ENCODE data around the gene FNDC3B. TPM values are rescaled to one million over a fixed set of nuclear protein-coding genes. Genes with fewer than 3 reads are reported as not detected.
A peak's percentile ranks its signal among the peaks of the same experiment; 100 is the strongest.

FNDC3B gene
- total RNA-seq, 2 donors from 2014 or later: 17.6 to 17.9 TPM

DNA sequence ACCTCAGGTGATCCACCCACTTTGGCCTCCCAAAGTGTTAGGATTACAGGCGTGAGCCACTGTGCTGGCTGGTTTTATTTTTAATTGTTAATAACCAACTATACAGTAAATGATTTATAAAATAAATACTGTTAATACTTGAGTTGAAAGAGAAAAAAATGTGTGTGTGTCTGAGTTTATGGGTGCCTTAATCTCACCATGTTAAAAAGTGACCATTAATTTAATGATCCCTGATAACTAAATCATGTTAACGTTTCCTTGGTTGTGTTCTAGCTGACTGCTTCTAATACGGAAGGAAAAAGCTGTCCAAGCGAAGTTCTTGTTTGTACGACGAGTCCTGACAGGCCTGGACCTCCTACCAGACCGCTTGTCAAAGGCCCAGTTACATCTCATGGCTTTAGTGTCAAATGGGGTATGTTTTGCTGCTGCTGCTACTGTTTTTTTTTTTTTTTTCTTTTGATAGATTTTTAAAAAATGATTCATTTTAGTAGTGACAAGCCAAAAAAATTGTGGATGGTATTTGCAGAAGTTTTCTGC is 295.4 kb downstream of the FNDC3B start:
- Mint-ChIP-seq H3K4me3 (no peak overlapping the region), H3K36me3 (ENCODE audit: low read depth) (peaks cover 45% of the 10 kb centered on the region), H3K27ac (no peak overlapping the region), H3K9me3 (no peaks in the 10 kb centered on the region), H3K27me3 (no peaks in the 10 kb centered on the region), H3K4me1 (no peaks in the 10 kb centered on the region)
- ATAC-seq (replicated peaks): no peak

DNA sequence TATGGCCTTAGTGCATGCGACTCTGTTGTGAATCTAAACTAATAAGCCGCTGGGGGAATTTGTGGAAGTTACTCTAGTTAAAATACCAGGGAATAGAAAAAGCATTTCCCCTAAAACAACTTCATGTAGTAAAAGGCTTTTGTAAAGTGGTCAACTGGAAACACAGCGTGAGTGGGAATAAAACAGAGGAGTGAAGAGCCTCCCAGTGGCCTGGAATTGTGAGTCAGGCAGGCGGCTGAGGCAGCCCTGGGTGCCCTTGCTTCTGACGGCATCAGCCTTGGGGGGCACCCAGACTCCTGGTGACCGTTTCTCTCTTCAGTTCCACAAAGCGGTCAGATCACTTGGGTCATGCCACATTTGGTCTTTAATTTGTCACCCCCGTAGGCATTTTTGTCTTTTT is 300.5 kb downstream of the FNDC3B start:
- Mint-ChIP-seq H3K27me3 (no peaks in the 10 kb centered on the region), H3K9me3 (no peaks in the 10 kb centered on the region), H3K36me3 (ENCODE audit: low read depth) (peaks cover 57% of the 10 kb centered on the region), H3K4me3 (no peak overlapping the region), H3K4me1 (no peaks in the 10 kb centered on the region), H3K27ac (no peak overlapping the region)
- no peak for ATAC-seq (replicated peaks)

DNA sequence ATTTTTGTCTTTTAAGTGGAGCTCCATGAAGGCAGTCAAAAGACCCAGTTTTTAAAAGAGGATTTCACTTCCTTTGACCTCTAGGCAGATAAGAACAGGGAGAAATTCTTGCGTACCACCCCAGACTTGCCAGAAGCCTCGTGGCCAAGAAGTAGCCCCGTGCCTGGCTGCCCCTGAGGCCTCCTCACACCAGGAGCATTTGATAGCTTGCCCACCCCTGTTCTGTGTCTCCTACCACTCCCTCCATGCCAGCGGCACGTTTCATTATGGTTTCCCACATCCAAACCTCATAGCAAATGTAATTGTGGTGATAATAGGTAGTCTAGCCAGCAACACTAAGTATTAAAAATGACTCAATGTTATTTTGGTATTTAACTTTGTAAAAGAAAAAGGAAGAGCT is 301.2 kb downstream of the FNDC3B start:
- H3K27ac Mint-ChIP-seq: no peak overlapping the region
- no peaks in the 10 kb centered on the region for H3K4me1 Mint-ChIP-seq
- no peak for ATAC-seq (replicated peaks)
- H3K9me3 Mint-ChIP-seq: no peaks in the 10 kb centered on the region
- H3K36me3 Mint-ChIP-seq (ENCODE audit: low read depth): peaks cover 64% of the 10 kb centered on the region
- H3K27me3 Mint-ChIP-seq: no peaks in the 10 kb centered on the region
- no peak overlapping the region for H3K4me3 Mint-ChIP-seq

DNA sequence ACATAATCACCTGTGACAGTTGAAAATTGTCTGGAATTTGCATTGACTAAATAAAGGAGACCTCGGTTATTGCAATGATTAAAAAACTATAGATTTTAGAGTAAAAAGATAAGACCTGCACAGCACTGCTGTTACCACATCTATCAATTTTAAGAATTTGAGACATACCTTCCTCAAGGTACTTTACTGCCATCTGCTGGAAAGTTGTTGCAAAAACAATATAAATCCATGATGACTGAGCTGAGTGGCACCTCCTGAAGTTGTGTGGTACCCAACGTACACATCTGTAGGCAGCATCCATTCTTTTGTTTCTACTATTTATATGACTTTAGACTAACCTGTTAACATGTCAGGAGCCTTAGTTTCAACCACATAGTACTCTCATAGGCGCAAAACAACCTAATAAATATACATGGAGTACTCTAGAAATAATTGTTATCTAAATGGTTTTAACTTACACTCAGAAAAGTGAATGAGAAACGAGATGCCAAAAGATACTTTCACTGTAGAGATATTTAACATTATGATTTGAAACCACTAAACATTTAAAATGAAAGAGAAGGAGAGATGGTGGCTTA is 302.2 kb downstream of the FNDC3B start:
- H3K4me1 Mint-ChIP-seq: no peaks in the 10 kb centered on the region
- ATAC-seq (replicated peaks): peak; percentile 66
- H3K9me3 Mint-ChIP-seq: no peaks in the 10 kb centered on the region
- peaks cover 65% of the 10 kb centered on the region for H3K36me3 Mint-ChIP-seq (ENCODE audit: low read depth)
- no peak overlapping the region for H3K27ac Mint-ChIP-seq
- H3K27me3 Mint-ChIP-seq: no peaks in the 10 kb centered on the region
- no peak overlapping the region for H3K4me3 Mint-ChIP-seq

DNA sequence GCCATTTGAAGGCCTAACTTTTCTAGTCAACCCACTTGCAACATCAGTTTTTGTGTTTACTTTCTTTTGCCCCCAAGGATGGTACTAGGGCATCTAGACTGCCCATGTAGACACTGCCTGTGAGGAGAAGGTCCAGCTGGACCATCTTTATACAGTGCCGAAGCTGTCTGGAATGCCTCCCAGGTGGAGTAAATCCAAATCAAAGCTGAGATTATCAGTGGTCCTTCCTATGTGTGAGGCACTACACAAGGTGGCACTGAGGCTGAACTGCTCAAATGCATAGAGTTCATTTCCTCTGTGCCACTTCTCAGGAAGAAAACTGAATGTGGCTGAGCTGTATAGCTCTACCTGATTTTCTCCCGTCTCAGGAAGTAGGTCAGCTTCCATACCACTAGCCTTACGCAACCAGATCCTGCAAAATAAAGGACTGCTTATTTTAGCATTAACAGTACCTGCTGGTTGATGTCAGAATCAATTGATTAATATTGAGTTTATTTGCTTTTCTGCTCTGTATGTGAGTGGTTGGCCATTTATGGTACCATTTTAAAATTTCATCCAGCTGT is 302.8 kb downstream of the FNDC3B start:
- Mint-ChIP-seq H3K27me3 (no peaks in the 10 kb centered on the region), H3K9me3 (no peaks in the 10 kb centered on the region), H3K27ac (no peak overlapping the region), H3K4me1 (no peaks in the 10 kb centered on the region), H3K4me3 (no peak overlapping the region), H3K36me3 (ENCODE audit: low read depth) (peaks cover 64% of the 10 kb centered on the region)
- ATAC-seq (replicated peaks): no peak

DNA sequence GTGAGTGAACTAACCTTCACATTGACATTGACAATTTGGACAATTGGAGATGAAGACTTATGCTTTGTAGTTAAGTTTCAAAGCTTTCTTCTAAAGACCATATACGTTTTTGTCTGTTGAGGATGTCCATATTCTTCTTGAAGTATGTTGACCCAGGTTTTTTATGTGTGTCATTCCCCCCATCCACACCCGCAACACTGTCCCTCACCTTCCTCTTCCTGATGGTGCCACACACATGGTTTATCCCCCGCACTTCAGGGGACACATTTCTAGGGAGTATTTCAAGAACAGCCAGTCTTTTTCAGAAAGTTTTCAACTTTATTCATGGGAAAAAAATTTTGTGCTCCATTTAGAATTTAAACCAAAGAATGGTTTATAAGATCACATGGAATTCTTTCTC is 303.7 kb downstream of the FNDC3B start:
- H3K36me3 Mint-ChIP-seq (ENCODE audit: low read depth): peaks cover 67% of the 10 kb centered on the region
- no peak for ATAC-seq (replicated peaks)
- H3K27ac Mint-ChIP-seq: no peak overlapping the region
- no peak overlapping the region for H3K4me3 Mint-ChIP-seq
- H3K4me1 Mint-ChIP-seq: no peaks in the 10 kb centered on the region
- no peaks in the 10 kb centered on the region for H3K27me3 Mint-ChIP-seq
- H3K9me3 Mint-ChIP-seq: no peaks in the 10 kb centered on the region

DNA sequence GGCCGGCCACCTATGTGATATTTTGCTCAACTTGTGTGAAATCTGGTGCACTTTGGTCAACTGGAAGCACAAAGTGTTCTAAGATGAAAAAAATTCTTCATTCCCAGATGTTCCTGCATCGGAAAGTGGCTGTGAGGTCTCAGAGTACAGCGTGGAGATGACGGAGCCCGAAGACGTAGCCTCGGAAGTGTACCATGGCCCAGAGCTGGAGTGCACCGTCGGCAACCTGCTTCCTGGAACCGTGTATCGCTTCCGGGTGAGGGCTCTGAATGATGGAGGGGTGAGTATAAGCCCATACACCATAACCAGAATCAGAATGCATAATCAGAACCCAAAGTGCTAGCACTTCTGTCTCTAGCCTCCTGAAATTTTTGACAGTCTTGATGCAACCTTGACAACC is 304.6 kb downstream of the FNDC3B start:
- Mint-ChIP-seq H3K4me3 (no peak overlapping the region), H3K36me3 (ENCODE audit: low read depth) (peaks cover 74% of the 10 kb centered on the region), H3K27me3 (no peaks in the 10 kb centered on the region), H3K27ac (no peak overlapping the region), H3K9me3 (no peaks in the 10 kb centered on the region), H3K4me1 (no peaks in the 10 kb centered on the region)
- ATAC-seq (replicated peaks): no peak

DNA sequence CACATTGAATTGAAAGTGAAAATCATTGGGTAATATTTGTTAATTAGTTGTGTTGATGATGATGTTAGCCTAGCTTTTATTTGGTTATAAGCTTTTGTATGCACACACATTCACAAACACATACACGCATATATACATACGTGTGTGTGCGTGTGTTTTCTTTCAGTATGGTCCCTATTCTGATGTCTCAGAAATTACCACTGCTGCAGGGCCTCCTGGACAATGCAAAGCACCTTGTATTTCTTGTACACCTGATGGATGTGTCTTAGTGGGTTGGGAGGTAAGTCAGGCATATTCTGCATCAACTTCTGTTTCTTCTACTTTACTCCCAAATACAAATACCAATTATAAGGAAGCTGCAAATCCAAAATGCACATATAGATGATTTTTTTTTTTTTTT is 306.8 kb downstream of the FNDC3B start:
- Mint-ChIP-seq H3K4me3 (no peak overlapping the region), H3K9me3 (no peaks in the 10 kb centered on the region), H3K27me3 (no peaks in the 10 kb centered on the region), H3K4me1 (no peaks in the 10 kb centered on the region), H3K36me3 (ENCODE audit: low read depth) (peaks cover 84% of the 10 kb centered on the region), H3K27ac (no peak overlapping the region)
- no peak for ATAC-seq (replicated peaks)

DNA sequence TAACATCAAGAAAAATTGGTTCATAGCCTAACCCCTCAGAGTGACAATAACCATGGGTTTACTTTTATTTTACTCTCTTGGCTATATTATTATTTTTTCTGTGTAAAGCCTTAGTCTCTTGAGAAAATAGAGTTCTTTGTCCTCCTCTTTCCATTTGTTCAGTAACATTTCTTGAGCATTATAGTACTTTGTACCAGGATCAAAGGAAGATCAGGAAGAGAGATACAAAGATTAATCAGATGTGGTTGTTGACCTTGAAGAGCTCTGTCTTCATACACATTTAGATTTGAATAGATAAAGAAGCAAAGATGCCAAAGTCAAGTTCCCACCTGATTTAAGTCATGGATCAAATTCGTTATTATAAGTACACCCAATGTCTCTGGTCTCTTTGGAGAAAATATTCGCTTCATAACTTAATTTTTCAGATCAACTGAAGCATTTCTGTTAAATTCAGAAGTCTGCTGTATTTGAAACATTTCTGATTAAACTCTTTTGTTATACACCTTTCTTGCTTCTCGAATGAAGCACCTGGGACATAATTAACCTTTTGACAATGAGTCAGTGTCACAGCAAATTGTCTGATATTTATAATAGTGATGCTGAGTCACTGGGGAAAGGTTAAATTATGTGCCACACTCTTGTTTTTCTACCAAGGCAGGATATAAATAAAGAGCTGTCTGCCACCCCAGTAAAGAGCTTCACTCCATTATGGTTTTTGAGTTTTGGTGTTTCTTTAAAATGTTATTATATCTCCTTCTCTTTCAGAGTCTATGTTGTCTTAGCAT is 308.7 kb downstream of the FNDC3B start:
- no peak for ATAC-seq (replicated peaks)

DNA sequence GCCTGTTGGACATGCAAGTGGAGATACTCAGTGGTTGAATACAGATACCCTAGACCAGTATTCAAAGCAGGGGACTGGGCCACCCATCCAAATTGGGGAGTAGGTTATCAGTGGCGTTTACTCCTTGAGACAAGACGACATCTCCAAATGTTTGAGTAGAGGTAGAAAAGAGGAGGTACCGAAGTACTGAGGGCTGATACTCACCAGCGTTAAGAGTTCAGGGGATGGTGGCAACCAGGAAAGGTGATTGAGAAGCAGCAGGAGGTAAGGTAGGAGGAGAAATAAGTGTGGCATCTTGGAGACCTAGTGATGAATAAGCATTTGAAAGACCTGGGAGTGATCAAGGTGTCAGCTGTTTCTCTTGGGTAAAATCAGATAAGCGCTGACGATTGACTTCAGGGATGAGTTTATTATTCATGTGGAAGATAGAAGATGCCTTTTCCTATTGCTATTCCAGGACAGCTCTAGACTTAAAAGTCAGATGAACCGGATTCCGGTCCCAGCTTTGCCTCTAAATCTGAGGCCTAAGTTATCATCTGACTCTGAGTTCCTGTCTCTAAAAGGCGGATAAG is 312.6 kb downstream of the FNDC3B start:
- Mint-ChIP-seq H3K27ac (peak overlapping the region; percentile 48), H3K27me3 (no peaks in the 10 kb centered on the region), H3K4me1 (no peaks in the 10 kb centered on the region), H3K4me3 (no peak overlapping the region), H3K9me3 (no peaks in the 10 kb centered on the region), H3K36me3 (ENCODE audit: low read depth) (peaks cover 84% of the 10 kb centered on the region)
- no peak for ATAC-seq (replicated peaks)

More for the DNA sequence above, 308.7 kb downstream of the FNDC3B start:
- Mint-ChIP-seq H3K36me3 (ENCODE audit: low read depth) (peaks cover 88% of the 10 kb centered on the region), H3K9me3 (no peaks in the 10 kb centered on the region), H3K27me3 (no peaks in the 10 kb centered on the region), H3K4me3 (no peak overlapping the region), H3K4me1 (no peaks in the 10 kb centered on the region), H3K27ac (no peak overlapping the region)

DNA sequence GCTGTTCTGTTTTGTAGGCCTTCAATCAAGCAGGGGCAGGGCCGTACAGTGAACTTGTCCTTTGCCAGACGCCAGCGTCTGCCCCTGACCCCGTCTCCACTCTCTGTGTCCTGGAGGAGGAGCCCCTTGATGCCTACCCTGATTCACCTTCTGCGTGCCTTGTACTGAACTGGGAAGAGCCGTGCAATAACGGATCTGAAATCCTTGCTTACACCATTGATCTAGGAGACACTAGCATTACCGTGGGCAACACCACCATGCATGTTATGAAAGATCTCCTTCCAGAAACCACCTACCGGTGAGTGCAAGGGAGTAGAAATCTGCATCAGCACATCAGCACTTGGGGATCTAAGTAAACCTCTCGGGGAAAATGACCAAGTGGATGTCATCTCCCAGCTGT is 313.4 kb downstream of the FNDC3B start:
- H3K9me3 Mint-ChIP-seq: no peaks in the 10 kb centered on the region
- H3K4me1 Mint-ChIP-seq: no peaks in the 10 kb centered on the region
- no peak overlapping the region for H3K4me3 Mint-ChIP-seq
- H3K27ac Mint-ChIP-seq: no peak overlapping the region
- peaks cover 81% of the 10 kb centered on the region for H3K36me3 Mint-ChIP-seq (ENCODE audit: low read depth)
- ATAC-seq (replicated peaks): no peak
- no peaks in the 10 kb centered on the region for H3K27me3 Mint-ChIP-seq

DNA sequence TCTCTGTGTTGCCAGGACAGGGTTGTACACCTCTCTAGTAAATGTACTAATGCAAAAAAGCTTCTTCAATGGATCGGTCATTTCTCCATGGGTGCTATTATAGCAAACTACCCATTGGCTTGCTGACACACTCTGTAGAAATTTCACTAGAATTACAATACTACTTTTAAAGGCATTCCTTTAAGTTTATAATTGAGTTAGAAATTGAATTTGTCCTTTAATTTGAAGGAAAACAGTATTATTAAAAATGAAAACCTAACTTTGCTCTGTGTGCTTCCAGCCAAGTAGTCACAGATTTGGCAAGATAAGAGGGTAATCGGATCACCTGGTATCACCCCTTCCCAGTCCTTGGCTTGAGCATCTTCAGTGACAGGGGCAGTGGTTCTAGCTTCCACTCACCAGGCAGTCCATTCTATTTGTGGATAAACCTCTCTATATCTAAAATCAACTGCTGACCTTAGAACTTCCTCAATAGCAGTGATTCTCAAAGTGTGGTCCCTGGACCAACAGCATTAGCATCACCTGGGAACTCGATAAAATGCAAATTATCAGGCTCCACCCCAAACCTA is 315.6 kb downstream of the FNDC3B start:
- Mint-ChIP-seq H3K4me3 (no peak overlapping the region), H3K9me3 (no peaks in the 10 kb centered on the region), H3K27me3 (no peaks in the 10 kb centered on the region), H3K4me1 (no peaks in the 10 kb centered on the region), H3K27ac (no peak overlapping the region), H3K36me3 (ENCODE audit: low read depth) (peaks cover 65% of the 10 kb centered on the region)
- ATAC-seq (replicated peaks): no peak

DNA sequence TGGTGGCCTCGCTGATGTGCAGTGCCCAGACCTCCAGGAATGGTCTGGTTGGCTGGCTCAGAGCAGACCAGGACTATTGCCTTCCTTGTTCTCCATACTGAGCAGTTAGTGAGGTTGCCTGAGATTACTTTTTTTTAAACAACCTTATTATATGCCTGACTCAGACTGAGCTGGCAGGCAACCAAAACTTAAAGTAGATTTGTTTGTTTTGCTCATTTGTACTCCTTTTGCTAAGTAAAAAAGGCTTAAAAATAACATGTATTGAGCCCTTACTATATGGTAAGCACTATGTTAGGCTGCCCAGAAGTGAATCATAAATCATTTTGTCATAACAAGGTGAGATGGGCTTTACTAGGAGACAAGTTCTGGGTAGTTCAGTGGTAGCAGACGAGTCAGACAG is 316.5 kb downstream of the FNDC3B start:
- no peak overlapping the region for H3K27ac Mint-ChIP-seq
- H3K36me3 Mint-ChIP-seq (ENCODE audit: low read depth): peaks cover 65% of the 10 kb centered on the region
- no peak overlapping the region for H3K4me3 Mint-ChIP-seq
- ATAC-seq (replicated peaks): peak; percentile 43
- H3K4me1 Mint-ChIP-seq: no peaks in the 10 kb centered on the region
- no peaks in the 10 kb centered on the region for H3K9me3 Mint-ChIP-seq
- H3K27me3 Mint-ChIP-seq: no peaks in the 10 kb centered on the region

DNA sequence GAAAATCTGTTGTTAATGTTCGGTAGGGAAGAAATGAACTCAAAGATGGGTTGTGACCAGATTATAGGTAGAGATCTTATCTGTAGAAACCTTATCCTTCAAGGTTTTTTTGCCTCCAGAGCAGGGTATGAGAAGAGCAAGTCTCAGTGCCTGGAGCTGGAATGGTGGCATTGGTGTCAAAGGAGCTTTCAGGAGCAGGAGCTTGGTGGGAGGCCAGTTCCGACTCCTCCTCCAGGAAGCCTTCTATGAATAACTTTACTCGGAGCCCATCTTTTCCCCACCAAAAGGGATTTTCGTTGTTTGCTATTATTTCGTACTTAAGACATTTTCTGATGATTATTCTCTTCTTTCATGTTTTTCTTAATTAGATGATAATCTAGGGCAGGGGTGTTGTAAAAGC is 317.0 kb downstream of the FNDC3B start:
- ATAC-seq (replicated peaks): no peak

More for the DNA sequence above, 317.0 kb downstream of the FNDC3B start:
- H3K4me1 Mint-ChIP-seq: no peaks in the 10 kb centered on the region
- no peaks in the 10 kb centered on the region for H3K27me3 Mint-ChIP-seq
- H3K36me3 Mint-ChIP-seq (ENCODE audit: low read depth): peaks cover 66% of the 10 kb centered on the region
- no peak overlapping the region for H3K27ac Mint-ChIP-seq
- no peak overlapping the region for H3K4me3 Mint-ChIP-seq
- no peaks in the 10 kb centered on the region for H3K9me3 Mint-ChIP-seq
